Transverse colon (tissue), 3 donors: ENCODE measurements around the gene YTHDF2.

Experiments used
- EP300 ChIP-seq: sonication (generic); formaldehyde crosslinking; IDR thresholded peaks from one replicate; pipeline ENCODE4 v1.6.1; 2017; ENCODE audit warnings: antibody characterized with exemption, low read depth
- POLR2A ChIP-seq: fragments of 450-650 bp; IDR thresholded peaks from one replicate; pipeline ENCODE4 v1.6.1; 2016; ENCODE audit warnings: antibody characterized with exemption, mild to moderate bottlenecking, moderate library complexity
- POLR2AphosphoS5 ChIP-seq, 3 donors: sonication (generic); formaldehyde crosslinking; IDR thresholded peaks; one replicate each; pipeline ENCODE4 v1.6.1; 2016; ENCODE audit warnings: antibody characterized with exemption in 3 of 3

- TF ChIP-seq POLR2A (no peak), EP300 (no peak), POLR2AphosphoS5 (IDR thresholded peaks at IDR 0.05) (no peak)
Measured at GRCh38 chr1:28755701-28756100, 19.0 kb downstream of the YTHDF2 start.
